Activated CD4-positive, alpha-beta T cell treated with anti-CD3 and anti-CD28 coated beads, Interleukin-2, amount 50 U/mL, for 4 hours (primary cell): Measurements from ENCODE around the gene SORBS2.
"Not testable (repeated sequence)": the region's sequence is repeated elsewhere in the genome, so short reads cannot be mapped to it uniquely, and the experiment has no call there.

ENCODE experiments used
- DNase-seq, 2 experiments: peaks; one replicate each; pipeline ENCODE4 v3.0.0-alpha.2; 2020

SORBS2 gene

GRCh38 chr4:185578284-185578683, 233.7 kb downstream of the SORBS2 start:
- no peak for DNase-seq

GRCh38 chr4:185576962-185577950, 234.7 kb downstream of the SORBS2 start:
- DNase-seq: no peak

GRCh38 chr4:185576314-185576961, 235.6 kb downstream of the SORBS2 start:
- no peak for DNase-seq

- no peak for DNase-seq
Measured at GRCh38 chr4:185573651-185574199, 238.3 kb downstream of the SORBS2 start.

GRCh38 chr4:185570727-185571126, 241.3 kb downstream of the SORBS2 start:
- no peak for DNase-seq

GRCh38 chr4:185567381-185568376, 244.3 kb downstream of the SORBS2 start:
- no peak for DNase-seq

GRCh38 chr4:185566972-185567371, 245.0 kb downstream of the SORBS2 start:
- DNase-seq: no peak

GRCh38 chr4:185566425-185566824, 245.6 kb downstream of the SORBS2 start:
- no peak for DNase-seq

- no peak for DNase-seq
Measured at GRCh38 chr4:185565696-185566095, 246.3 kb downstream of the SORBS2 start.

- no peak for DNase-seq
Measured at GRCh38 chr4:185564349-185564748, 247.6 kb downstream of the SORBS2 start.

GRCh38 chr4:185562531-185562930, 249.5 kb downstream of the SORBS2 start:
- no peak for DNase-seq

GRCh38 chr4:185560316-185560715, 251.7 kb downstream of the SORBS2 start:
- no peak for DNase-seq

- DNase-seq: no peak
Measured at GRCh38 chr4:185559915-185560281, 252.1 kb downstream of the SORBS2 start.

- not testable (repeated sequence) for DNase-seq
Measured at GRCh38 chr4:185559251-185559914, 252.6 kb downstream of the SORBS2 start.

GRCh38 chr4:185554365-185555126, 257.4 kb downstream of the SORBS2 start:
- no peak for DNase-seq

GRCh38 chr4:185552254-185552653, 259.7 kb downstream of the SORBS2 start:
- DNase-seq: no peak

GRCh38 chr4:185550933-185551332, 261.1 kb downstream of the SORBS2 start:
- DNase-seq: no peak

GRCh38 chr4:185549095-185549639, 262.8 kb downstream of the SORBS2 start:
- no peak for DNase-seq

- no peak for DNase-seq
Measured at GRCh38 chr4:185548587-185548986, 263.4 kb downstream of the SORBS2 start.

GRCh38 chr4:185546335-185546734, 265.7 kb downstream of the SORBS2 start:
- DNase-seq: no peak
